Transverse colon (tissue), 4 donors: ENCODE data around the gene TTLL9. TPM values are rescaled to one million over a fixed set of nuclear protein-coding genes. Genes with fewer than 3 reads are reported as not detected.

Source experiments
- DNase-seq: peaks from one replicate; pipeline ENCODE4 v3.0.0-alpha.2; 2019
- H3K27ac ChIP-seq, 4 donors: fragments of 200-600 bp; sonication (generic); 2 replicates each; pipeline ENCODE4 v1.5.1; 2016 to 2018; ENCODE audit warnings: inconsistent platforms in 4 of 4
- H3K27me3 ChIP-seq: fragments of 200-600 bp; sonication (generic); 2 replicates; pipeline ENCODE4 v1.5.1; 2017; ENCODE audit warnings: inconsistent platforms
- H3K36me3 ChIP-seq, 4 donors: fragments of 200-600 bp; sonication (generic); 2 replicates each; pipeline ENCODE4 v1.5.1; 2017 to 2019; ENCODE audit warnings: inconsistent platforms in 4 of 4
- H3K4me1 ChIP-seq, 4 donors: fragments of 200-600 bp; sonication (generic); 2 replicates each; pipeline ENCODE4 v1.5.1; 2017 to 2020; ENCODE audit warnings: inconsistent platforms in 4 of 4
- H3K4me3 ChIP-seq, 4 donors: fragments of 200-600 bp; sonication (generic); 1 replicate in 1 of 4; 2 replicates in 3 of 4; pipeline versions ENCODE4 v1.5.1 to v1.6.1; 2017 to 2019; ENCODE audit warnings: inconsistent platforms in 4 of 4
- H3K9me3 ChIP-seq, 2 donors: fragments of 200-600 bp; sonication (generic); 2 replicates each; pipeline ENCODE4 v1.5.1; 2017 to 2019; ENCODE audit warnings: inconsistent platforms in 2 of 2
- EP300 ChIP-seq: sonication (generic); formaldehyde crosslinking; IDR thresholded peaks from one replicate; pipeline ENCODE4 v1.6.1; 2017; ENCODE audit warnings: antibody characterized with exemption, low read depth
- POLR2A ChIP-seq: fragments of 450-650 bp; IDR thresholded peaks from one replicate; pipeline ENCODE4 v1.6.1; 2016; ENCODE audit warnings: antibody characterized with exemption, mild to moderate bottlenecking, moderate library complexity
- POLR2AphosphoS5 ChIP-seq, 3 donors: sonication (generic); formaldehyde crosslinking; IDR thresholded peaks; one replicate each; pipeline ENCODE4 v1.6.1; 2016; ENCODE audit warnings: antibody characterized with exemption in 3 of 3
- WGBS, 2 donors: methylation state at CpG; one replicate each; pipeline ENCODE4 v1.1.5; 2018; ENCODE audit warnings: low coverage in 1 of 2; 5-methylcytosine and 5-hydroxymethylcytosine counted together
- in situ Hi-C, 4 donors: fragments of 200-750 bp; cut with MboI; loops; one replicate each; pipeline versions ENCODE4 v1.15.0 to v1.15.1; 2017; ENCODE audit warnings: low sequenced_read_pairs in 3 of 4, low pct_ligation_motif_present in 1 of 4, low pct_unique_long_range_greater_than_20kb in 1 of 4
- intact Hi-C: fragments of 100-400 bp; cut with DNase I; formaldehyde crosslinking; loops from one replicate; pipeline ENCODE4 v1.15.1; 2023; ENCODE audit warnings: low total_unique reads
- total RNA-seq, 4 donors: library from RNA; depleted of rRNA; stranded (reverse); fragments of >200 nt; gene quantifications; one replicate each; pipeline ENCODE4 v1.1.0, GENCODE V29; 2016
- TF ChIP-seq, protein P1 (sequence below), 5 experiments: fragments of 200-600 bp in 3 of 5; fragments of 450-650 bp in 2 of 5; sonication (generic) in 3 of 5; IDR thresholded peaks; 1 replicate in 2 of 5; 2 replicates in 3 of 5; pipeline ENCODE4 v1.5.1; 2016 to 2017; ENCODE audit warnings: antibody characterized with exemption in 5 of 5, inconsistent platforms in 3 of 5, mild to moderate bottlenecking in 2 of 5, moderate library complexity in 1 of 5

Gene TTLL9
- total RNA-seq, 4 donors from 2014 or later, result not detected

- no peak overlapping the region for H3K4me3 ChIP-seq
- peaks cover 0 to 20% (median 15%) of the 10 kb centered on the region in 4 donors for H3K4me1 ChIP-seq
- H3K27ac ChIP-seq, result no peak overlapping the region
- no peaks in the 10 kb centered on the region for H3K36me3 ChIP-seq
- peaks cover 38% of the 10 kb centered on the region for H3K27me3 ChIP-seq
- H3K9me3 ChIP-seq, result no peaks in the 10 kb centered on the region
- TF ChIP-seq EP300 (no peak), POLR2A (no peak), POLR2AphosphoS5 (IDR thresholded peaks at IDR 0.05) (no peak)
- TF ChIP-seq, protein P1, sequence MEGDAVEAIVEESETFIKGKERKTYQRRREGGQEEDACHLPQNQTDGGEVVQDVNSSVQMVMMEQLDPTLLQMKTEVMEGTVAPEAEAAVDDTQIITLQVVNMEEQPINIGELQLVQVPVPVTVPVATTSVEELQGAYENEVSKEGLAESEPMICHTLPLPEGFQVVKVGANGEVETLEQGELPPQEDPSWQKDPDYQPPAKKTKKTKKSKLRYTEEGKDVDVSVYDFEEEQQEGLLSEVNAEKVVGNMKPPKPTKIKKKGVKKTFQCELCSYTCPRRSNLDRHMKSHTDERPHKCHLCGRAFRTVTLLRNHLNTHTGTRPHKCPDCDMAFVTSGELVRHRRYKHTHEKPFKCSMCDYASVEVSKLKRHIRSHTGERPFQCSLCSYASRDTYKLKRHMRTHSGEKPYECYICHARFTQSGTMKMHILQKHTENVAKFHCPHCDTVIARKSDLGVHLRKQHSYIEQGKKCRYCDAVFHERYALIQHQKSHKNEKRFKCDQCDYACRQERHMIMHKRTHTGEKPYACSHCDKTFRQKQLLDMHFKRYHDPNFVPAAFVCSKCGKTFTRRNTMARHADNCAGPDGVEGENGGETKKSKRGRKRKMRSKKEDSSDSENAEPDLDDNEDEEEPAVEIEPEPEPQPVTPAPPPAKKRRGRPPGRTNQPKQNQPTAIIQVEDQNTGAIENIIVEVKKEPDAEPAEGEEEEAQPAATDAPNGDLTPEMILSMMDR (IDR thresholded peaks at IDR 0.05), result no peak
- no peak for DNase-seq
- in situ Hi-C loops (no loop called here), intact Hi-C loops (no loop called here)
- WGBS, 2 donors, result 84 to 89% methylated on average over 6 of the region's 6 CpGs
Measured at GRCh38 chr20:31872406-31872805, 2.0 kb downstream of the TTLL9 start.

DNA sequence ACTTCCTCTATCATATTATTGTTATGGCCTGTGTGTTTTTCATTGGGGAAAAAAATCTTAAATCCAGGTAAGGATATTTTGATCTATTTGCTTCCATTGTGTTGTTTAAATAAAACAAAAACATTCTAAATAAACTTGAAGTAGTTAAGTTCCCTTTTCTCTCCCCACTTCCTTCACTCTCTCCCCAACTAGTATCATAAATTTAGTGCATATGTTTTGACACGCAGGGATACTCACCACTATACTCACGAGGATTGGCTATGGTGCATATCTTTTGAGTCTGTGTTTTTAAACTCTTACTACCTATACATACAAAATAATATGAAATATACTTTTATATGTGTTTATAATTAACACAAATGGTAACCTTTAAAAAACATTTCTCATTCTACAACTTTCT is 5.2 kb downstream of the TTLL9 start:
- peaks cover 18% of the 10 kb centered on the region for H3K27me3 ChIP-seq
- no peaks in the 10 kb centered on the region for H3K9me3 ChIP-seq
- H3K36me3 ChIP-seq, result no peaks in the 10 kb centered on the region
- in situ Hi-C loops (no loop called here), intact Hi-C loops (no loop called here)
- no peak for DNase-seq
- 47 to 60% methylated on average over 2 of the region's 2 CpGs for WGBS, 2 donors
- H3K27ac ChIP-seq, result no peak overlapping the region
- H3K4me3 ChIP-seq, result no peak overlapping the region
- TF ChIP-seq EP300, result no peak
- TF ChIP-seq POLR2A, result no peak
- no peak for TF ChIP-seq POLR2AphosphoS5 (IDR thresholded peaks at IDR 0.05)
- TF ChIP-seq, protein P1 (IDR thresholded peaks at IDR 0.05), result no peak
- peaks cover 0 to 13% (median 4%) of the 10 kb centered on the region in 4 donors for H3K4me1 ChIP-seq

DNA sequence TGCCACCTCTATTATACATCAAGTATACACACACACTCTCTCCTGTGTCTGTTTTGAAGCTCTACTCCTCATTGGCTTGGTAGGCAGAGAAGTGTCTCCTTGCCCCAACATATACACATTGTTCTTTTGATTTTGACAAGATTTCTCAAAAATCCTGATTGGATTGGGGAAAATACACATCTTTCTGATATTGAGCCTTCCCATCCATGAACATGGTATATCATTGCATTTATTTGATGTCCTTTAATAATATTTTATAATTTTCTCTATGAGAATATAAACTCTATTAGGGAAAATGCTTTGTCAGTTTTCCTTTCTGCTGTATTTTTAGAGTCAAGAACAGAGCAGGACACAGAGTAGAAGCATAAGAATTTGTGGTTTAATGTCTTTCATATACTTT is 7.2 kb downstream of the TTLL9 start:
- intact Hi-C loops (no loop called here), in situ Hi-C loops (no loop called here)
- TF ChIP-seq POLR2A (no peak), POLR2AphosphoS5 (IDR thresholded peaks at IDR 0.05) (no peak), EP300 (no peak)
- TF ChIP-seq, protein P1 (IDR thresholded peaks at IDR 0.05), result no peak

DNA sequence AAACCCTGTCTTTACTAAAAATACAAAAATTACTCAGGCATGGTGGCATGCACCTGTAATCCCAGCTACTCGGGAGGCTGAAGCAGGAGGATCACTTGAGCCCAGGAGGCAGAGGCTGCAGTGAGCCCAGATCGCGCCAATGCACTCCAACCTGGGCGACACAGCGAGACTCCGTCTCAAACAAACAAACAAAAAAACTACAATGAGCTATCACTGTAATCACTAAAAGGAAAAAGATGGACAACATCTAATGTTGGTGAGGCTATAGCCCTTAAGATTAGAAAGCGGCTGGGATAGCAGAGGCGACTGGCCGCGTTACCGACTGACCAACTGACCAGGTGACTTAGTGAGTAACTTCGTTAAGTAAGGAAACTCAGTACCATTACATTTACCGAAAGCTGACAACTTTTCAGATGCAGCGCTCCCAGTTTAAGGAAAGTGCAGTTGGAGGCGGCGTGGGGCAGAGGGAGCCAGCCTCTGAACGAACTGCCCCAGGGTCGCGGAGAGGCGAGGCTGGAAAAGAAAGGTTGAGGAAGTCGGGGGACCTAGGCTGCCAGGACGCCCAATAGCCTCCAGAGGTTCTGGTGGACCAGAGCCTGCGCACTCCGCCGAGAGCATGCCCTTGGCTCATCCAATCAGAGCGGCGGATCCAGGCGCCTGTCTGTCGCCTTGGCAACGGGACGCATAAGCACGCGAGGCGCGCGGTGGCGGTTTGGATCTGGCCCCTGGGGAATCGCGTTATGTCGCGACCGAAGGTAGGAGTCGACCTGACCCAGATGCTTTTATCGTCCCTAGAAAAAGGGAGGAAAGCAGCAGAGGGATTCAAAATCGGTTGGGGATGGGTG is 8.9 kb downstream of the TTLL9 start:
- Histone ChIP-seq H3K9me3 (no peaks in the 10 kb centered on the region), H3K4me1 (peaks cover 0 to 10% (median 2%) of the 10 kb centered on the region in 4 donors), H3K4me3 (peak overlapping the region; percentile 41 to 62 (median 47)), H3K27ac (peak overlapping the region; percentile 66 to 80 (median 70)), H3K36me3 (no peaks in the 10 kb centered on the region), H3K27me3 (no peaks in the 10 kb centered on the region)
- DNase-seq, result peak; percentile 93
- intact Hi-C loops (no loop called here), in situ Hi-C loops (no loop called here)
- WGBS, 2 donors, result 3 to 20% methylated on average over 2 to 45 of the region's 45 CpGs
- peak; percentile 40 to 54 (median 47) for TF ChIP-seq POLR2AphosphoS5 (IDR thresholded peaks at IDR 0.05)
- TF ChIP-seq, protein P1 (IDR thresholded peaks at IDR 0.05), result no peak
- TF ChIP-seq POLR2A, result peak; percentile 31
- TF ChIP-seq EP300, result no peak

More for the DNA sequence above, 7.2 kb downstream of the TTLL9 start:
- Histone ChIP-seq H3K4me3 (no peak overlapping the region), H3K36me3 (no peaks in the 10 kb centered on the region), H3K27me3 (peaks cover under 1% of the 10 kb centered on the region), H3K9me3 (no peaks in the 10 kb centered on the region), H3K27ac (no peak overlapping the region), H3K4me1 (peaks cover 0 to 10% (median 2%) of the 10 kb centered on the region in 4 donors)
- no peak for DNase-seq
